Left lobe of liver (tissue), 2 donors: ENCODE measurements around the gene CACNB1. TPM values are rescaled to one million over a fixed set of nuclear protein-coding genes. Genes with fewer than 3 reads are reported as not detected.
"Not testable (repeated sequence)": the region's sequence is repeated elsewhere in the genome, so short reads cannot be mapped to it uniquely, and the experiment has no call there.

Source experiments
- ATAC-seq: fragments of 200-7000 bp; cut with Tn5 transposase; one replicate; pipeline ENCODE4 v1.9.1; 2020; ENCODE audit warnings: mild to moderate bottlenecking, moderate library complexity
- DNase-seq: peaks from one replicate; pipeline ENCODE4 v3.0.0-alpha.2; 2020; ENCODE audit warnings: low spot score
- total RNA-seq: library from RNA; stranded (reverse); gene quantifications from one replicate; pipeline ENCODE4 v1.2.1, GENCODE V29; 2021
- donor health status: DM: no; HTN: no; CAD: no; lungs with moderate emphysema.
- donor health status: DM: no; HTN: yes; CAD: no.

CACNB1 gene
- total RNA-seq, 1 donor from 2014 or later = 0.40 TPM

- DNase-seq (no peak), ATAC-seq (no peak)
These were observed 67.3 kb downstream of the CACNB1 start for GRCh38 chr17:39130205-39130604.

DNA sequence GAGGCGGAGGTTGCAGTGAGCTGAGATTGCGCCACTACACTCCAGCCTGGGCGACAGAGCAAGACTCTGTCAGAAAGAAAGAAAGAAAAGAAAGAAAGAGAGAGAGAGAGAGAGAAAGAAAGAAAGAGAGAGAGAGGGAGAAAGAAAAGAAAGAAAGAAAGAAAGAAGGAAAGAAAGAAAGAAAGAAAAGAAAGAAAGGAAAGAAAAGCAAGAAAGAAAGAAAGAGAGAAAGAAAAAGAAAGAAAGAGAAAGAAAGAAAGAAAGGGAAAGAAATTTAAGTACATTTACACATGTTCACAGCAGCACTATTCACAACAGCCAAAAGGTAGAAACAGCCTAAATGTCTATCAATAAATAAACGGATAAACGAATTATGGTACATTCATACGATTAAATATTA, 67.9 kb downstream of the CACNB1 start:
- not testable (repeated sequence) for DNase-seq, ATAC-seq

- DNase-seq = no peak
These were observed 71.0 kb downstream of the CACNB1 start for GRCh38 chr17:39126436-39126835.

DNA sequence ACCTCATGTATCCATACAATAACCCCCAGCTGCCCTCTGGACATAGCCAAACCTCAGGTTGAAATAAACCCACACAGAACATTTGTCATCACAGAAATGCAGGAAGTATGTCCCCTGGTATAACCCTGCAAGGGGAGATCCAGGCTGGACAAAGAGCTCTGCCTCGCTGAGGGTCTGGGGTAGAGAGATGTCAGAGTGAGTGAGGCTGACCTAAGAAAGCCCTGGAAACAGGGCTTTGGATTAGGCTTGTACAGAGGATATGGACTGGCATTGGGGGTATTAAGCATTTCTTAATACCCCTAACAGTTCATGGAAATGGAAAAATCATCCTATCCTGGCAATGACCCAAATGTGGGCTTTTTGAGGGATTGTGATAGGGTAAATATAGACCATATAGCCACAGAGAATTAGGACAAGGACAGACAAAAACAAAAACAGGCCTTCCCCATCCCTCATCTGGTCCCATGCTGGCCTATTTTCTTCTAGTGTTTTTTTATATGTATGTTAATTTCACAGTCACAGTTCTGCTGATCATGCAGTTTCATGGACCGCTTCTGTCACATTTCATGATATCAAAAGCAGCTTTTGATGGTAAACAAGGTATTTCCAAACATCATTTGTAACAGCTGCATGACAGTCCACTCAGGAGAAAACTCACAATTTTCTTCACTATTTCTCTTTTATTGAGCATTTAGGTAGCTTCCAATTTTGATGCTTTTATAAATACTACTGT, 72.2 kb downstream of the CACNB1 start:
- ATAC-seq (no peak), DNase-seq (no peak)

More at GRCh38 chr17:39126436-39126835, 71.0 kb downstream of the CACNB1 start:
- ATAC-seq = no peak

DNA sequence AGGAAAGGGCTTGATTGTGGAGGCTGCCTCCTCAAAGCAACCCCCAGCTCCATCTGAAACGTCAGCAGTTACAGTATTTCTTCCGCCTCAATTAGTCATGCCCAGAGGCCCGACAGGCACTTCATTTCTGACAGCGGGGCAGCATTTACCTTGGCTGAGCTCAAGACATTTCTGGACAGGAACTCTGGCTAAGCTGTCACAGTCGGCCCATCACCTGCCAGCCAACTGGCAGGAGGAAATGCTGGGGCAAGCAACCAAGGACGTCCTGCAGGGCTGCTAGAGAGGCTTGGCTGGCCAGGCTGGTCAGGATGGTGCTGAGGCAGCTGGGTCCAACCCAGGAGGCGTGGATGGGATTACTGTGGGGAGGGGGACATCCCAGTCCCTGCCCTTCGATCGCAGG, 73.8 kb downstream of the CACNB1 start:
- no peak for ATAC-seq
- DNase-seq = no peak

Other genes with a start within 250 kb of the CACNB1 start
- gene FBXO47, start 230.3 kb downstream of the CACNB1 start, total RNA-seq = 0.08 TPM
- gene PLXDC1, start 46.0 kb downstream of the CACNB1 start, total RNA-seq = 0.50 TPM
- not detected for gene ARL5C, start 31.5 kb downstream of the CACNB1 start, total RNA-seq
- gene RPL19, start 2.6 kb upstream of the CACNB1 start, total RNA-seq = 484 TPM
- not detected for gene STAC2, start 28.3 kb upstream of the CACNB1 start, total RNA-seq
- gene FBXL20, start 204.0 kb upstream of the CACNB1 start, total RNA-seq = 9.0 TPM